GM21717 (cell line): ENCODE results near the gene GPX6.
"Not testable (repeated sequence)": the region's sequence is repeated elsewhere in the genome, so short reads cannot be mapped to it uniquely, and the experiment has no call there.

Experiments
- ATAC-seq: cut with Tn5 transposase; IDR thresholded peaks from one replicate; pipeline ENCODE4 v1.9.1; 2021; ENCODE audit warnings: mild to moderate bottlenecking, moderate library complexity; ENCODE audit not compliant: unreplicated experiment

Gene GPX6

GRCh38 chr6:28515676-28516075, at the start of gene GPX6:
Gene GPX6 (minus strand): TSS chr6:28515793. CDS start chr6:28515743, 50 bp downstream.
- no peak for ATAC-seq

GRCh38 chr6:28563430-28564095, 48.0 kb upstream of the GPX6 start:
- no peak for ATAC-seq

GRCh38 chr6:28558629-28559028, 43.0 kb upstream of the GPX6 start:
- ATAC-seq: no peak

- no peak for ATAC-seq
Observed at GRCh38 chr6:28555136-28555535, 39.5 kb upstream of the GPX6 start.

- ATAC-seq: no peak
Observed at GRCh38 chr6:28553986-28554881, 38.6 kb upstream of the GPX6 start.

GRCh38 chr6:28553384-28553985, 37.9 kb upstream of the GPX6 start:
- no peak for ATAC-seq

- no peak for ATAC-seq
Observed at GRCh38 chr6:28551891-28552666, 36.5 kb upstream of the GPX6 start.

- ATAC-seq: not testable (repeated sequence)
Observed at GRCh38 chr6:28547003-28547402, 31.4 kb upstream of the GPX6 start.

GRCh38 chr6:28545955-28546354, 30.4 kb upstream of the GPX6 start:
- no peak for ATAC-seq

GRCh38 chr6:28543651-28544610, 28.3 kb upstream of the GPX6 start:
- no peak for ATAC-seq

GRCh38 chr6:28542440-28543296, 27.1 kb upstream of the GPX6 start:
- ATAC-seq: peak; percentile 41

- no peak for ATAC-seq
Observed at GRCh38 chr6:28541996-28542395, 26.4 kb upstream of the GPX6 start.

GRCh38 chr6:28537509-28538140, 22.0 kb upstream of the GPX6 start:
- ATAC-seq: no peak

- no peak for ATAC-seq
Observed at GRCh38 chr6:28537065-28537464, 21.5 kb upstream of the GPX6 start.

- no peak for ATAC-seq
Observed at GRCh38 chr6:28534875-28535274, 19.3 kb upstream of the GPX6 start.

- no peak for ATAC-seq
Observed at GRCh38 chr6:28534306-28534705, 18.7 kb upstream of the GPX6 start.

GRCh38 chr6:28531479-28532128, 16.0 kb upstream of the GPX6 start:
- no peak for ATAC-seq

- ATAC-seq: no peak
Observed at GRCh38 chr6:28530777-28531176, 15.2 kb upstream of the GPX6 start.
